Measurements from ENCODE around the gene APOBEC3B.
A peak's percentile ranks its signal among the peaks of the same experiment; 100 is the strongest.
"Not testable (repeated sequence)": the region's sequence is repeated elsewhere in the genome, so short reads cannot be mapped to it uniquely, and the experiment has no call there.

APOBEC3B gene

DNA sequence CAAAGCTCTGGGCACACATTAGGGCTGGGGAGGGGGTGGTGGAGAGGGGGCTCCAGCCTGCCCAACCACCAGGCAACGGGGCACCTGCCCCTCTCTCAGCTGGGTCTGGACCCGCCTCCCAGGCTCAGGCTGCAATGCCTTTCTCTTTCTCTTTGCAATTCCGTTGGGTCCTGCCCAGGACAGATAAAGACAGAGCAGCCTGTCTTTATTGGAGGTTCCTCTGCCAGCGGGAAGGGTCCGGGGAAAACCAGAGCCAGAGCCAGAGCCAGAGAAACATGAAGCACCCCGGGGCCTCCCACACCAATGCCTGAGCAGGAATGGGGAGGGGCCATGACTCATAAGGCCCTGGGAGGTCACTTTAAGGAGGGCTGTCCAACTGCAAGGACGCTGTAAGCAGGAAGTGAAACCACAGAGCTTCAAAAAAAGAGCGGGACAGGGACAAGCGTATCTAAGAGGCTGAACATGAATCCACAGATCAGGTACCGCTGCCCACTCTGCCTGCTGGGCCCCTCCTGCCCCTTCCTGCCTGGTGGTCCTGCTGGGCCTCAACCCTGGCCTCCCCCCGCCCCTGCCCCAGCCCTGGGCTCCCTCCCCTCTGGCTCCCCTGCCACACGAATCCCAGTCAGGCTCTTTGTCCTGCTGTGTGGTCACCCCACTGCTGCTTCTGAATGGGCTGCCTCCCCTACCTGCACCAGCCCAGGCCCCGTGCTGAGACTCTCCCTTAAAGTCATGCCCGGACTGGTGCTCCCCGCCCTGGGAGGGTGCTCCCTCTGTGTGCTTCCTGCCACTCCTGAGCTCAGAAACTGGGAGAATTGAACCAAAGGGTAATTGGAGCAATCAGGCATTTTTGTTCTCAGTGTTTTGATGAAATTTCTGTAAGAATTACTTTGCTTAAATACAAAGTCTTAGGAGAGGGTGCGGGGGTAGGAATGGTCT is at the start of gene APOBEC3B:
Gene APOBEC3B, plus strand, starts transcription at position 356 of the 936 bp plus-strand sequence. Its CDS starts 107 bp downstream, at position 463.
- no peak for DNase-seq

DNA sequence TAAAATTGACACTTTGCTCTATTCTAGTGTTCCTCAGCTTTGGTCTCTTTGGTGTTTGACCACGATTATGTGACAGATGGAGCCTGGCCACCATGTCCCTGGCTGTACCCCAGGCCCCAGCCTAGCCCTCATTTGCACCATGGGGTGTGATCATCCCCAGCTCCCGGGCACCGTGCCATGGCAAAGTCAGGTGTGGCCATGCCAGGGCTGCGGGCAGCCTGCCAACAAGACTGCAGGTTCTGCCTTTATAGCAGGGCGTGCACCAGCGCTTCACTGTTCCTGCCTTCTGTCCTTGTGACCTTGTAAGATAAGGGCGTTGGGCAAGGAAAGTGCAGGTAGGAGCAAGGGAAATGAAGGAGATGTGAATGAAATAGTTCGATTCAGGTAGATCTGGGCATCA is 47.1 kb upstream of the APOBEC3B start:
- DNase-seq: peak; percentile 77

DNA sequence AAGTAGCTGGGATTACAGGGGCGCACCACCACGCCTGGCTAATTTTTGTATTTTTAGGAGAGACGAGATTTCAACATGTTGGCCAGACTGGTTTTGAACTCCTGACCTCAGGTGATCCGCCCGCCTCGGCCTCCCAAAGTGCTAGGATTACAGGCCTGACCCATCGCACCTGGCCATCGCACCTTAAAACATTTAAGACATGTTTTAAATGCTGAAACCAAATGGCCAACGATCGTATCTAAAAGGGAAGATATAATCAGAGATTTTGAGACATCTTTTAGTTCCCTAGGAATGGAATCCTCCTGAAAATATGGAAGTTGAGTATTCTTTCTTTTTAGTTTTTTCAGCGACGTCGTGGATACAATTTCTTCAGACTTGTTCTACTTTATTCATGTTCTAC is 46.5 kb upstream of the APOBEC3B start:
- no peak for DNase-seq

DNA sequence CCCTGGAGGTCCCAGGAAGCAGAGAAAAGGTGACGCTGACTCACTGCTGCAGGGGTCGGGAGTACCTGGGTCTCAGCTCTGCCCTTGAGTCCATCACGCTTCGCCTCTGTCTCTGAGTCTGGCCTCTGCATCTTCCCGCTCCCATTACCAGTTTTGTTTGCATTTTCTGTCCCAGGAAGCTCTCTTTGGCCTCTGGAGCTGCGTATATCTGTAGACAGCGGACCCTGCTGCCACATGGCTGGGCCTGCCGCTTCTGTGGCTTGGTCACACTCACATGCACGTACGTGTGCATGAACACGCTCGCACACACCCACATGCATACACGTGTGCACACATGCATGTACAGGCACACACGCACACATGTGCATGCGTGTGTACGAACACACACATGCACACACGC is 45.6 kb upstream of the APOBEC3B start:
- DNase-seq: no peak

DNA sequence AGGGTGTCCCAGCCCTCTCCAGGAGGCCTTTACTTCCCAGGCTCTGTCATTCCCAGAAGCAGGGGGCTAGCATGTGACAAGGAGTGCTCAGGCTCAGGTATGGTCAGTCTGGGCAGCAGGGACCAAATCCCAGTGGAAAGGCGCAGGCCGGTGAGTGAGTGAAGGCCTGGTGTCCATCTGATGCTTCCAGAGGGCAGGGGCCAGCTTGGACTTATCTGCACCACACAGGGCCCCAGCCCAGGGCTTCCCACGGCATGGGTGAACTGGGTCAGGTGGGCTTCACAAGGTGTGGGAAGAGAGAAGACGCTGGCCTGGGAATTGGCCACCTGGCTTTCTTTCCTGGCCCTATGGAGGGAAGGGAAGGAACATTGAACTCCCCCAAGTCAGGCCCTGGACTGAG is 45.1 kb upstream of the APOBEC3B start:
- DNase-seq: no peak

DNA sequence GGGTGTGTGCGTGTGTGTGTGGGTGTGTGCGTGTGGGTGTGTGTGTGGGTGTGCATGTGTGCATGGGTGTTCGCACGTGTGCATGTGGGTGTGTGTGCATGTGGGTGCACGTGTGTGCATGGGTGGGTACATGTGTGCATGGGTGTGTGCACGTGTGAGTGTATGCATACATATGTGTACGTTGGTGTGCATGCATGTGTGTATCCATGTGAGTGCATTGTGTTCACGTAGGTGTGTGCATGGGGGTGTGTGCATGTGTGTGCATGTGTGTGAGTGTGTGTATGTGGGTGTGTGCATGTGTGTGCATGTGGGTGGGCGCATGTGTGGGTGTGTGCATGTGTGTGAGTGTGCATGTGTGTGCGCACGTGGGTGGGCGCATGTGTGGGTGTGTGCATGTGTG is 44.6 kb upstream of the APOBEC3B start:
- DNase-seq: no peak

DNA sequence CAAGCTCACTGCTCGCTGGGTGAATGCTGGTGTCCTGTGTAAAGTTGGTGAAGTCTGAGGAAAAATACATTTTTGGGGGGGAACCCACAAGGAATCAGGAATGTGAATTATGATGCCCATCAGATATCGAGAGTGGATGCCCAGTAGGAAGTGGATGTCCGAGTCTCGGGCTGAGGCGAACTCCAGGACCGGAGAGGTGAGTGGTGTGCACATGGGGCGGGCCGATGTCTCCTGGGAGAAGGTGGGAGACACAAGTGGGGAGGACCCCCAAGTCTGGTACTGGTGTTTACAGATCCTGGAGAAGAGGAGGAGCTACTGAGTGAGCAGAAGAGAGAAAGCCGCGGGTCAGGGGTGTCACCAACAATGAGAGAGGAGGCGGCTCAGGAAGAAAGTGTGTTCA is 43.9 kb upstream of the APOBEC3B start:
- no peak for DNase-seq

DNA sequence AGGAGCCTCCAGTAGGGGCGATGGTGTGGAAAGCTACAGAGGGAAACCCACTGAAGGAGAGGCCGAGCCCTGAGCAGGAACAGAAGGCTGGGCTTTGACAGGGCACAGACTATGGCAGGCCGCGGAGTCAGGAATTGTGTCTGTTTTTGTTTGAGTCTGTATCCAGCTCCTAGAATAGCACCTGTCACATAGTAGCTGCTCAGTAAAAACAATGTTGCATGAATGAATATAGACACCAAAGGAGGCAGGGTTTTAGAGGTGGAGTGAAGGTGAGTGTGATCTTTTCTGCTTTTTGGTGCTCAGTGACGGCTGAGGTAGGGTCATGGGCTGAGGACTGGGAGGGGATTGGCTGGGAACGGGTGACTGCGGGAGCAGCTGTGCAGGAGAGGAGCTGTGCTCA is 43.2 kb upstream of the APOBEC3B start:
- no peak for DNase-seq

DNA sequence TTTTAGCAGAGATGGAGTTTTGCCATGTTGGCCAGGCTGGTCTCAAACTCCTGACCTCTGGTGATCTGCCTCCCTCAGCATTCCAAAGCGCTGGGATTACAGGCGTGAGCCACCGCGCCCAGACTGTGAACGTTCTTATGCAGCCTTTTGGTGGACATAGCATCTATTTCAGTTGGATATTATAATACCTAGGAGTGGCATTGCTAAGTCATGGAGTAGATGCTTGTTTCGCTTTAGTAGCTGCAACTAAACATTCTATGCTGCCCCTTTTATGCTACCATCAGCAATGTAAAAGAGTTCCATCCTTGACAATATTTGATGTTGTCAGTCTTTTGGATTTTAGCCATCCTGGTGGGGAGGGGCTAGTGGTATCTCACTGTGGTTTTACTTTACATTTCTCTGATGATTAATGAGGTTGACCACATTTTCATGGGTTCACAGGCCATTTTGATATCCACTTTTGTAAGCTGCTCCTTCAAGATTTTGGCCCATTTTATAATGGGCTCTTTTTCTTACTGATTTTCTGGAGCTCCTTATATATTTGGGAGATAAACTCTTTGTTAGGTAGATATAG is 41.2 kb upstream of the APOBEC3B start:
- no peak for DNase-seq

DNA sequence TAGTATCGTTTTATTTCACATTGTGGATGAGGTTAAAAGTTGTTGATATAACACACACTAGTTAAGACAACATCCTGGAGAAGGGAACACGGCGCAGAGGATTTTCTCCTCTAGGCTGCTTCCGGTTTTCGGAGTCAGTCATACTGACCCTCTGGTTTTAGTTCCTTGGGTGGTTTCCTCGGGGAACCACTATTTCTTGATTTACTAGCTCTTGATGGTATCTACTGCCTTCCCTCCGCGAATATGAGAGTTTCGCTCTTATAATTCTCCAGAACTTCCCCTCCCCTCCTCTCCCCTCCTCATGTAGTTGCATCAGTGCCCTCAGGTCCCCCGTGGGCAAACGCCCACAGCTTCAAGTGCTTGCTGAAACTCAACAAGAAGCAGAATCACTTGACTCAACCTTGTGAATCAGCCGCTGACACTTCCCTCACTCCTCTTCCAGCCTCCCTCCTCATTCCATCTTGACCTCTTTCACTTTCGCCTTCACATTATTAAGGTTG is 40.6 kb upstream of the APOBEC3B start:
- no peak for DNase-seq

DNA sequence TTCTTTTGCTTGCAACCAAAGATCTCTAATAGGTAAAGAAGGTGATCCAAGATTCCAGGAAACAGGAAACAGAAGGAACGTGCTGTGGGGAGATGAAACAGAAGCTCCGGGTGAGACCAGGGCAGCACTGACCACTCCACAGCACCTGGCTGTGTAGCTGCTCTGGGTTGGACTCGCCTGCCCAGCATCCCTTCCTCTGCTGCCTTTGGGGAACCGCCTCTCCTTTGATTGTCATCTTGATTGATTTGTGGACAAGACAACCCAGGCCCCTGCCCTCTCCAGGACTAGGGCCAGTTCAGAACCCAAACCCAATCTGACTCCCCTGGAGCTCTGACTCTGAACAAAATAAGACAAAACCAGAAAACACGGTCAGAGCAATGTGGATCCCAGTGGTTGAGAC is 39.4 kb upstream of the APOBEC3B start:
- no peak for DNase-seq

DNA sequence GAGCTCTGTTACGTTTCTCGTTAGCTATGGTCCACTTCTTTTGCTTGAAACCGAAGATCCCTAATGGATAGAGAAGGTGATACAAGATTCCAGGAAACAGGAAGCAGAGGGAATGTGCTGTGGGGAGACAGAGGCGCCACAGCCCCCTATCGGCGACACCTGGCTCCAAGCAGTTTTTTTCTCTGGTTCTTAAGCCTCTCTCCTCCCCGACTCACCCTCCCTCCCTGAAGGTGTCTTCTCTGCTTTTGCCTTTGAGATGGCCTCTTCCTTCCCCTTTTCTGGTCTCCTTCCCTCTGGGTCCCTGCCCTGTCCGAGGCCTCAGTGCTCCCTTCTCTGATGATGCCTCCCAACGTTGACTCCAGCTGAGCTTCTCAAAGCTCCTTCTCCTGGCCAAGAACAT is 38.9 kb upstream of the APOBEC3B start:
- DNase-seq: no peak

DNA sequence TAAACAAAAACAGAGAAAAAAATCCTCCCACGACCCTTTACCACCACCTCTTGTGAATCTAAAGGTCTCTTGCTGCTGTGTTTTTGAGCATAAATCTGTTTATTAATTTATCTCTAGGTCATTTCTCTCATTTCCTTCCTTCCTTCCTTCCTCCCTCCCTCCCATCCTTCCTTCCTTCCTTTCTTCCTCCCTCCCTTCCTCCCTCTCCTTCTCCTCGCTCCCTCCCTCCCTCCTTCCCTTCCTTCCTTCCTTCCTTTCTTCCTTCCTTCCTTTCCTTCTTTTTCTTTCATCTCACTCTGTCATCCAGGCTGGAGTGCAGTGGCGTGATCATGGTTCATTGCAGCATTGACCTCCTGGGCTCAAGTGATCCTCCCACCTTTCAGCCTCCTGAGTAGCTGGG is 38.3 kb upstream of the APOBEC3B start:
- no peak for DNase-seq

DNA sequence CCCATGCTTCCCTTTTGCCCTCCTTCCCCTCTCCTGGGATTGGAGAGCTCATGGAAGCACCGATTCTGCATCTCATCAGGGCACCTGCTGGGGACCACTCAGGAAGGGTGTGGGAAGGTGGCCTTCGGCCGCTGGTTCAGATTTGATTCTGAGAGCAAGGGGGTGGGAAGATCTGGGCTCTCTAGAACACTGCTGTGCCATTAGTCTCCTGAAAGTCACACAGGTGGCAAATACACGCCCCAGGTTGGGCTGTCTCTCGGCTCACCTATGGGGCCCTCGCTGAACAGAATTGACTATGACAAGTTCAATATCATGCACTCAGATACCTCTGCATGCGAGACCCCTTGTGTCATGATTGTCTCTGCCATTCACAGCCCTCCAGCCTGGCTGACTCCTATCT is 37.5 kb upstream of the APOBEC3B start:
- no peak for DNase-seq

DNA sequence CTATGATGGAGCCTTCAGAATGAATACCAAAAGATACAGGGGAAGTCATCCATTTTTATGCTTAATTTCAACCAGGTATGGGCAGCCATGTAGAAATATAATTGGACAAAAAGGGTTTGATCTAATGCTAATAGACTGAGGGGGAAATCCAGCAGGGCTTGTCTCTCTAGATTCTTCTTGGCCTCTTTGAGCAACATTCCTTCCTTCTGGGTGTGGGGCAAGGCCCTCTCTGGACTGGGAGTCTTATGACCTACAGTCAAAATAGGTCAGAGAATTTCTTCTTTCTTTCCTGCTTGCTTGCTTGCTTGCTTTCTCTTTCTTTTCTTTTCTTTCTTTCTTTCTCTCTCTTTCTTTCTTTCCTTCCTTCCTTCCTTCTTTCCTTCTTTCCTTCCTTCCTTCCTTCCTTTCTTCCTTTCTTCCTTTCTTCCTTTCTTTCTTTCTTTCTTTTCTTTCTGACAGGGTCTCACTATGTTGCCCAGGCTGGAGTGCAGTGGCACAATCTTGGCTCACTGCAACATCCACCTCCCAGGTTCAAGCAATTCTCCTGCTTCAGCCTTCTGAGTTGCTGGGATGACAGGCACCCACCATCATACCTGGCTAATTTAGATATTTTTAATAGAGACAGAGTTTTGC is 36.3 kb upstream of the APOBEC3B start:
- DNase-seq: not testable (repeated sequence)

DNA sequence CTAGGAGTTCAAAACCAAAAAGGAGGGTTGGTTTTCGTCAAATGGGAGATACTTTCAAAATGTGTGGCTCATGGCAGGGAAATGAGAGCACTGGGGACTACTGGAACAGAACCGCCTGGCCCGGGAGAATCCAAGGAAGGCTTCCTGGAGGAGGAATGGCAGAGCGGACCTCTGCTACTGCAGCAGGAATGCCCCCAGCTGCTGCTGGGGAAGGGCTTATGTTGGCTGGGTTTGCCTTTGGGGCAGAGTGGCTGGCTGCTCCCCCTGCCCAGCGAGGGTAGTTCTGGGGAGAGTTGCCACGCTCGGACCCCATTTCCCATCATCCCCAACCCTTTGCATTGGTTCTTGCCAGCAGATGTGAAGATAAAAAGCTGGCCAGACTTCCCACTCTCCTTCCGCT is 35.4 kb upstream of the APOBEC3B start:
- DNase-seq: no peak

DNA sequence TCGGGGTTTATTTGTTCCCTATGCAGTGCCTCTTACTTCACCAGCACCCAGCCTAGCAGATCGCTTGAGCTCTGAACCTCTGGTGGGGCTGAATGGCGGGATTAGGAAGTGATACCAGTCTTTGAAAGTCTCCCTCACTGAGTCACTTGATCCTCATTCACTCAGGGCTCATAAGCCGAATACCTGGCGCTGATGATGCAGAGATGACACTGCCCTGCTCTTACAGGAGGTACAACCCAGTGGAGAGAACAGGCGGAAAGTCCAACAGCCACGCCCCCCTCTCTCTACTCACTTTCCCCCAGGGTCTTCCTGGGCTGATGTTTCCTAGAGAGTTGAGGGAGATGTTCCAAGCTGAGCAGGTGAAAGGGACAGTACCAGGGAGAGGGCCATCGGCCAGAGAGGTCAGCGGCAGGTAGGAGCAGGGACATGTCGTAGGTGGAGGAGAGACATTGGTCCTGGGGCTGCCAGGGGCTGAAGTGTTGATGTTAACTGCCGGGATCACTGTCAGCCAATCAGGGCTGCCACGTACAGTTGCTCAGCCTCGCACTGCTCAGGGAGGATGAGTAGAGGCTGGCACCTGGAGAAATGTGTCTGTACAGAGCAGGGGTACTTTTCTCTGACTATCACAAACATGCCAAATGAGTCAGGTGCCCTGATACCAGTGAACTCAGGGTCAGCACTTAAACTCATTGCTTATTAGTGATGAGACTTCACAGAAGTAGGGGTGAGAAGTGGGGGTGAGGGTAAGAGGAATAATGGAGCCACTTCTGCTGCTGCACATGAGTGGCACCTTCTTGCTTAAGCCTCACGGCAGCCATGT is 34.6 kb upstream of the APOBEC3B start:
- no peak for DNase-seq

DNA sequence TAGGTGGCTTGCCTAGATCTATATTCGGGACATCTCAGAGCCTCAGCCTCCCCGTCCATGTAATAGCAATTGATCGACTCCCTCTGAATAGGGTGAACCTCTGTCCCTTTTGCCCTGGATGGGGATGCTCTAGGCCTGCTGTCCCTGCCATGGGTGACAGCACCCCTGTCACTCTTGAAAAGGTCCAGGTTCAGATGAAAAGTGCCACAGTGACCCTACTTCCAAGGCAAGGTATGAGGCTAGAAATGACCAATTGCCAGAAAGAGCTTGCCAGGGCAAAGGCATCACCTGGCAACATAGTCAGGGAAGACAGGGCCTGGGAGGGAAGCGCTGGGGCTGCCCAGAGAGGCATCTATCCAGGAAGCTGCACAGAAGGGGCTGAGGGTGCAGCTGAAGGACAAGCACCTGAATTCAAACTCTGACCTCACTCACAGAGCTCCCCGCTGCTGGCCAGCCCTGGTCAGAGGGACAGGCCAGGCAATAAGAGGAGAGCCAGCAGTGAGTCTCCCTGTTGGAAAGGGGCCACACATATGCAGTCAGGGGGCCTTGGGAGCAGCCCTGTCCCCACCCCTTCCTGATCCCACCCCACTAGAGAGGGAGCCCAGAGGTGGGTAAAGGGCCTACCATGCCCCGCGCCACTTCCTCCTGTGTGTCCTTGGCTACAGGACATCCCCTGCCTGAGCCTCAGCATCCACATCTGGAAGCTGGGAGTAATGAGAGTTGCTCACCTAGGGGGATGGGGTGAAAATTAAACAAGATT is 33.8 kb upstream of the APOBEC3B start:
- DNase-seq: no peak

DNA sequence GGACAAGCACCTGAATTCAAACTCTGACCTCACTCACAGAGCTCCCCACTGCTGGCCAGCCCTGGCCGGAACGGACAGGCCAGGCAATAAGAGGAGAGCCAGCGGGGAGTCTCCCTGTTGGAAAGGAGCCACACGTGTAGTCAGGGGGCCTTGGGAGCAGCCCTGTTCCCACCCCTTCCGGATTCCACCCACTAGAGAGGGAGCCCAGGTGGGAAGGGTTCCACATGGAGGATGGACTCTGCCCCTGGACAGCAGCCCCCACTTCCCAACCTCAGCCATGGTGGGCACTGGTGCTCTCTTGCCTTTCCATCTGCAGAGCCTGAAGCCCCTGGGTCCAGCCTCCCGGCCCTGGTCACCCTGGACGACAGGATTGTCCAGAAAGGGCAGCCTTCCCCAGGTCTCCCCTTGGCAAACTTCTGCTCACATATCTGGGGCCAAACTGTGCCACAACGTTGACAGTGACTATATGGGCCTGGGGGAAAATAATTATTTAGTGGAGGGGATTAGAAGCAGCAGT is 32.2 kb upstream of the APOBEC3B start:
- DNase-seq: no peak

DNA sequence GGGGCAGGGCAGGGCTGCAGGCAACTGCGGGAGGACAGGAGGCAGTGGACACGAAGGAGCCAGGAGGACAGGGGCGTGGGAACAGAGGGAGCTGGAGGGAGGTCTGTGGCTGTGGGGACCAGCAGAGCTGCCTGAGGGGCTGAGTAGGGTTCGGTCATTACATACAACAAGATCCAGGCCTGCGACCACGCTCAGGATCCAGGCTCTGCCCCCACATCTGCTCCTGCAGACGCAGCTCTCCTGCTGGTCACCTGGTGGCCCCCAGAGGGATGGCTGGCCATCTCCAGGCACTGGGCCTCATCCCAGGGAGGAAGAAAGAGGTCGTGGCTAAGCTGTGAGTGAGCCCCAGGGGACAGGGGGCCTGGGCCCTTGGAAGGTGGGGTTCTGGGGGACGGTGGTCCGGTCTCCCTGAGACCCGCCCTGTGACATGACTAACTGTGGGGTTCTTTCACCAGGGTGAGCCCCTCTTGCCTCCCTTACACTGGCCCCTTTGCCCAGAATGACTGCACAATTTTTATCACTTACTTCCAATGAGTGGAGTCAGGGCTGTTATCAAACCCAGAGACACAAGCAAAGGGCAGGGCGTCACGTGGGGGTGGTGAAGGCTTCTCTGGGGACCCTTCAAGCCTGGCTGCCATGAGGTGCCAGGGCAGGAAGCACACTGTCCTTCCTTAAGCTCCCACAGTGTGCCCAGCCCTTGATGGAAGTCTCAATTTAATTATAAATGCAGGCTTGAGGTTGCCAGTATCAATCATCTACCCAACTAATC is 31.4 kb upstream of the APOBEC3B start:
- no peak for DNase-seq

DNA sequence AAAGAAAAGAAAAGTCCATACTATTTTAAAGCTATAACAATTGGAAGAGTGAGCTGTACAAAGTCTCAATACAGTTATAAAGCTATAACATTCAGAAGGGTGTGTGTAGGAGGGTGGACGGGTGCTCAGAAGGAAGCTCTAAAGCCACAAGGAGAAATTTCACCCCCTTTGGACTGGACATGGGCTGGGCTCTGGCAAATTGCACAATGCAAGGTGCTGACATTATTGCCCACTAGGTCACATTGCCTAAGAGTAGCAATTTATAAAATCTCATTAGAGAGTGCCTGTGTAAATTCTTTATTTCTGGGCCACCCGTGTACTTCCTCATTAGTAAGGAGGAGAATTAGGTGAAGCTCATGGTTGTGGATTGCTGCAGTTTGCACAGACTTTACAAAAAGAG is 30.4 kb upstream of the APOBEC3B start:
- DNase-seq: no peak
